ENCODE measurements around the gene EML6.

Gene EML6

GRCh38 chr2:54789878-54790277 lies 66.4 kb downstream of the EML6 start:
- in situ Hi-C loops (cut with MboI; ENCODE audit: low sequenced_read_pairs) = no loop called here

GRCh38 chr2:54791831-54792230 lies 68.4 kb downstream of the EML6 start:
- in situ Hi-C loops (cut with MboI; ENCODE audit: low sequenced_read_pairs) = no loop called here

GRCh38 chr2:54797307-54797706 lies 73.8 kb downstream of the EML6 start:
- in situ Hi-C loops (cut with MboI; ENCODE audit: low sequenced_read_pairs) = no loop called here

GRCh38 chr2:54801352-54801751 lies 77.9 kb downstream of the EML6 start:
- in situ Hi-C loops (cut with MboI; ENCODE audit: low sequenced_read_pairs) = no loop called here

GRCh38 chr2:54803783-54804751 lies 80.6 kb downstream of the EML6 start:
- in situ Hi-C loops (cut with MboI; ENCODE audit: low sequenced_read_pairs) = no loop called here

- in situ Hi-C loops (cut with MboI; ENCODE audit: low sequenced_read_pairs) = no loop called here
Measured at GRCh38 chr2:54805255-54805654, 81.8 kb downstream of the EML6 start.

- in situ Hi-C loops (cut with MboI; ENCODE audit: low sequenced_read_pairs) = no loop called here
Measured at GRCh38 chr2:54806975-54807374, 83.5 kb downstream of the EML6 start.

- in situ Hi-C loops (cut with MboI; ENCODE audit: low sequenced_read_pairs) = no loop called here
Measured at GRCh38 chr2:54808661-54809060, 85.2 kb downstream of the EML6 start.

GRCh38 chr2:54809819-54810218 lies 86.4 kb downstream of the EML6 start:
- in situ Hi-C loops (cut with MboI; ENCODE audit: low sequenced_read_pairs) = no loop called here

- in situ Hi-C loops (cut with MboI; ENCODE audit: low sequenced_read_pairs) = no loop called here
Measured at GRCh38 chr2:54810246-54810645, 86.8 kb downstream of the EML6 start.

GRCh38 chr2:54813584-54813983 lies 90.1 kb downstream of the EML6 start:
- in situ Hi-C loops (cut with MboI; ENCODE audit: low sequenced_read_pairs) = no loop called here

- in situ Hi-C loops (cut with MboI; ENCODE audit: low sequenced_read_pairs) = no loop called here
Measured at GRCh38 chr2:54814389-54815147, 91.1 kb downstream of the EML6 start.

GRCh38 chr2:54815148-54815539 lies 91.7 kb downstream of the EML6 start:
- in situ Hi-C loops (cut with MboI; ENCODE audit: low sequenced_read_pairs) = no loop called here

GRCh38 chr2:54818226-54818625 lies 94.8 kb downstream of the EML6 start:
- in situ Hi-C loops (cut with MboI; ENCODE audit: low sequenced_read_pairs) = no loop called here

GRCh38 chr2:54820558-54820957 lies 97.1 kb downstream of the EML6 start:
- in situ Hi-C loops (cut with MboI; ENCODE audit: low sequenced_read_pairs) = no loop called here

- in situ Hi-C loops (cut with MboI; ENCODE audit: low sequenced_read_pairs) = no loop called here
Measured at GRCh38 chr2:54824567-54824966, 101.1 kb downstream of the EML6 start.

GRCh38 chr2:54830546-54830945 lies 107.1 kb downstream of the EML6 start:
- in situ Hi-C loops (cut with MboI; ENCODE audit: low sequenced_read_pairs) = no loop called here

- in situ Hi-C loops (cut with MboI; ENCODE audit: low sequenced_read_pairs) = no loop called here
Measured at GRCh38 chr2:54831480-54831879, 108.0 kb downstream of the EML6 start.

- in situ Hi-C loops (cut with MboI; ENCODE audit: low sequenced_read_pairs) = no loop called here
Measured at GRCh38 chr2:54834721-54835120, 111.3 kb downstream of the EML6 start.

GRCh38 chr2:54836477-54836876 lies 113.0 kb downstream of the EML6 start:
- in situ Hi-C loops (cut with MboI; ENCODE audit: low sequenced_read_pairs) = no loop called here

- in situ Hi-C loops (cut with MboI; ENCODE audit: low sequenced_read_pairs) = no loop called here
Measured at GRCh38 chr2:54838585-54839035, 115.1 kb downstream of the EML6 start.
